Measurements from ENCODE around the gene FKBP9. TPM values are rescaled to one million over a fixed set of nuclear protein-coding genes. Genes with fewer than 3 reads are reported as not detected.
"Not testable (repeated sequence)": the region's sequence is repeated elsewhere in the genome, so short reads cannot be mapped to it uniquely, and the experiment has no call there.

FKBP9 gene
- total and polyA plus RNA-seq, 2 donors = 12.1 to 12.8 TPM

DNA sequence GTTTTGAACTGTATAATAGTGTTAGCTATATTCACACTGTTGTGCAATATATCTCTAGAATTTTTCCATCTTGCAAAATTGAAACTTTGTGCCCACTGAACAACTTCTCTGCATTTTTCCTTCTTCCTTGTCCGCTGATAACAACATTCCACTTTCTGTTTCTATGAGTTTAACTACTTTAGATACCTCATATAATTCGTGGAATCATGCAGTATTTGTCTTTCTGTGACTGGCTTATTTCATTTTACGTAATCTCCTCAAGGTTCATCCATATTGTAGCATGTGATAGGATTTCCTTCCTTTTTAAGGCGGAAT, 10.0 kb downstream of the FKBP9 start:
- not testable (repeated sequence) for H3K27me3 ChIP-seq (ENCODE audit: control insufficient read depth in 2 of 2, insufficient read depth in 1 of 2, low read length in 1 of 2); H3K9me3 ChIP-seq (ENCODE audit: control insufficient read depth in 2 of 2, insufficient read depth in 1 of 2, low read length in 1 of 2); H3K4me3 ChIP-seq (ENCODE audit: low read length in 2 of 2); H3K27ac ChIP-seq (ENCODE audit: low read depth in 1 of 2, low read length in 1 of 2); H3K36me3 ChIP-seq (ENCODE audit: control insufficient read depth in 2 of 2, insufficient read depth in 2 of 2, low read length in 1 of 2); H3K4me1 ChIP-seq (ENCODE audit: control insufficient read depth in 2 of 2, insufficient read depth in 2 of 2, low read length in 2 of 2); DNase-seq (ENCODE audit: low read depth in 6 of 9, low spot score in 9 of 9)
- whole genome bisulfite sequencing = 92% methylated on average over 4 of the region's 4 CpGs

DNA sequence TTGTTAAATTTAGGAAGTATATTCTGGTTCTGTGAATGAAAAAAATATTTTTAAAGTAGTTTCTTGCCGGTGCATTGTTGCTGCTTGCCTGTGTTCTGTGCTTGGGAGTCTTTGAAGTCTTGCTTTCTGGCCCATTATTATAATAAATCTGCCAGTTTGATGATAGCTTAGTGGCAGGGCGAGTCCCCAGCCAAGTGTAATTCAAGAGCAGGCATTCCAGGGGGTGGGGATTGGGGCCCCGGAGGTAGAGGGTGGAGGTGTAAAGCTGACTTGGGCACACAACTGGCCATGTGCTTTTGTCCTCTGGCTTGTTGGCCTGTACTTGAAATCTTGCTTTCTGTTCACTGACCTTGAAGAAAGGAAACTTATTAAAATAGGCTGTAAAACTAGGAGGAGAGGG, 14.7 kb downstream of the FKBP9 start:
- WGBS = 94% methylated on average over 2 of the region's 3 CpGs
- not testable (repeated sequence) for H3K4me3 ChIP-seq (ENCODE audit: low read length in 2 of 2); H3K4me1 ChIP-seq (ENCODE audit: control insufficient read depth in 2 of 2, insufficient read depth in 2 of 2, low read length in 2 of 2); H3K27ac ChIP-seq (ENCODE audit: low read depth in 1 of 2, low read length in 1 of 2); H3K9me3 ChIP-seq (ENCODE audit: control insufficient read depth in 2 of 2, insufficient read depth in 1 of 2, low read length in 1 of 2); H3K27me3 ChIP-seq (ENCODE audit: control insufficient read depth in 2 of 2, insufficient read depth in 1 of 2, low read length in 1 of 2); H3K36me3 ChIP-seq (ENCODE audit: control insufficient read depth in 2 of 2, insufficient read depth in 2 of 2, low read length in 1 of 2); DNase-seq (ENCODE audit: low read depth in 6 of 9, low spot score in 9 of 9)

DNA sequence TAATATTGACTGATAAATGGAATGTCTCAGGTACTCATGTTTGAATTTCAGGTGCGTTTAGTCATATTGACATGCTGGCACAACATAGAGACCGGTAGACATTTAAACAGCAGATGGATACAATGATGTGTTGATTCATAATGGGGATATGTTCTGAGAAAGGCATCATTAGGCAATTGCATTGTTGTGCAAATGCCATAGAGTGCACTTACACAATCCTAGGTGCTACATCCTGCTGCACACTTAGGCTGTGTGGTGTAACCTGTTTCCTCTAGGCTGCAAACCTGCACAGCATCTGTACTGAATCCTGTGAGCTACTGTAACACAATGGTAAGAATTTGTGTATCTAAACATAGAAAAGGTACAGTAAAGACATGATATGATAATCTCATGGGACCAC, 19.9 kb downstream of the FKBP9 start:
- not testable (repeated sequence) for DNase-seq (ENCODE audit: low read depth in 6 of 9, low spot score in 9 of 9); H3K27me3 ChIP-seq (ENCODE audit: control insufficient read depth in 2 of 2, insufficient read depth in 1 of 2, low read length in 1 of 2); H3K27ac ChIP-seq (ENCODE audit: low read depth in 1 of 2, low read length in 1 of 2); H3K4me3 ChIP-seq (ENCODE audit: low read length in 2 of 2); H3K9me3 ChIP-seq (ENCODE audit: control insufficient read depth in 2 of 2, insufficient read depth in 1 of 2, low read length in 1 of 2); H3K4me1 ChIP-seq (ENCODE audit: control insufficient read depth in 2 of 2, insufficient read depth in 2 of 2, low read length in 2 of 2); H3K36me3 ChIP-seq (ENCODE audit: control insufficient read depth in 2 of 2, insufficient read depth in 2 of 2, low read length in 1 of 2)
- 99% methylated on average over 2 of the region's 2 CpGs for WGBS

DNA sequence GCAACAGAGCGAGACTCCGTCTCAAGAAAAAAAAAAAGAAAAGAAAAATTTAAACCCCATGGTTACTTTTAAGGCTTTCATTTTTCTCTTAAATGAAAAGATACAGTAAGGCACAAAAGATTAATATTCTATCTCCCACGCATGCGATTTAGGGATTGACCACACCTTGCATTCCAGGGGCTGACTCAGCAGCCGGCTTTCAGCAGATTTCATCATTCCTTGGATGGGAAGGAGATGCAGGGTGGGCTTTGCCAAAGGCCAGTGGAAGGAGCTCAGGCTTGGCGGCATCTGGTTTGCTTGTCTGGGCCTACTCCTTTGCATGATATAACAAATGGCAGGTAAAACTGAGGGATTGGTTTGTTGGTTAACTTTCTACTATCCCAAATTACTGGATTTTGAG, 22.0 kb downstream of the FKBP9 start:
- not testable (repeated sequence) for H3K4me3 ChIP-seq (ENCODE audit: low read length in 2 of 2); DNase-seq (ENCODE audit: low read depth in 6 of 9, low spot score in 9 of 9); H3K4me1 ChIP-seq (ENCODE audit: control insufficient read depth in 2 of 2, insufficient read depth in 2 of 2, low read length in 2 of 2); H3K36me3 ChIP-seq (ENCODE audit: control insufficient read depth in 2 of 2, insufficient read depth in 2 of 2, low read length in 1 of 2); H3K27ac ChIP-seq (ENCODE audit: low read depth in 1 of 2, low read length in 1 of 2); H3K9me3 ChIP-seq (ENCODE audit: control insufficient read depth in 2 of 2, insufficient read depth in 1 of 2, low read length in 1 of 2); H3K27me3 ChIP-seq (ENCODE audit: control insufficient read depth in 2 of 2, insufficient read depth in 1 of 2, low read length in 1 of 2)
- WGBS = 96% methylated on average over 6 of the region's 6 CpGs

DNA sequence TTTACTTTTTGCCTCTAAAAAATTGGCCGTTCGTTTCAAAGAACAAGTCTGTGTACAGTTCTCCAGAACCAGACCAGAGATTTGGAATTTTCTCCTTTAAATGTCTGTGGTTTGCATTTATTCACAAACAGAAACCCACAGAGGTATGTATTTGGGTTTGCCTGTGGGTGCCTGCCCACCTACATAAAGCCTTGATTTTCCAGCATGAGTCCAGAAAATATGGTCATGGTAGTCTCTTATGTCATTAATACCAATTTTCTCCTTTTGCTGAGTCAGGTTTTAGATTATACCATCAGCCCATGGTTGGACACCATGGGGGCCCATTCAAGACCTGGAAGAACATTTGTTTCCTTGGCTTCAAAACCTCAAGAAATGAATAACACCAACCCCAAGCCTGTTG, 22.7 kb downstream of the FKBP9 start:
- WGBS = no CpG with 5 or more reads among the region's 2 CpGs
- not testable (repeated sequence) for H3K27me3 ChIP-seq (ENCODE audit: control insufficient read depth in 2 of 2, insufficient read depth in 1 of 2, low read length in 1 of 2); H3K9me3 ChIP-seq (ENCODE audit: control insufficient read depth in 2 of 2, insufficient read depth in 1 of 2, low read length in 1 of 2); H3K27ac ChIP-seq (ENCODE audit: low read depth in 1 of 2, low read length in 1 of 2); H3K36me3 ChIP-seq (ENCODE audit: control insufficient read depth in 2 of 2, insufficient read depth in 2 of 2, low read length in 1 of 2); H3K4me1 ChIP-seq (ENCODE audit: control insufficient read depth in 2 of 2, insufficient read depth in 2 of 2, low read length in 2 of 2); DNase-seq (ENCODE audit: low read depth in 6 of 9, low spot score in 9 of 9); H3K4me3 ChIP-seq (ENCODE audit: low read length in 2 of 2)

DNA sequence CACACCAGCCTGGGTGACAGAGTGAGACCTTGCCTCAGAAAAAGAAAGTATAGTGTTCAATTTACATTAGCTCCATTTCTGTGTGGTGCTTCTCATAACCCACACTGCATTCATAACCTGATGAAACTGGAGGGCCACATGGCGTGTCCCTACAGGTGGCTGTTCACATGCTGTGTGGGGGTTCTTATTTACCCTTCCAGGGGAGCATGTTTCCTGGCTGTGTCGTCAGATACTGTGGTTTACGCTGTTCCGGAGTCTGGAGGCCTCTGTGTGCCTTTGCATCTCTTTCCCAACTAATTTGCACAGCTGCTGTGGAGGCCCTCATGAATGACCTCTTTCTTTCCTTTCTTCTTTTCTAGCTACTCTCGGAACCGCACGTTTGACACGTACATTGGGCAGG, 30.9 kb downstream of the FKBP9 start:
- H3K27ac ChIP-seq (ENCODE audit: low read depth in 1 of 2, low read length in 1 of 2); H3K36me3 ChIP-seq (ENCODE audit: control insufficient read depth in 2 of 2, insufficient read depth in 2 of 2, low read length in 1 of 2); H3K27me3 ChIP-seq (ENCODE audit: control insufficient read depth in 2 of 2, insufficient read depth in 1 of 2, low read length in 1 of 2); H3K9me3 ChIP-seq (ENCODE audit: control insufficient read depth in 2 of 2, insufficient read depth in 1 of 2, low read length in 1 of 2); H3K4me3 ChIP-seq (ENCODE audit: low read length in 2 of 2): not testable (repeated sequence)
- DNase-seq (ENCODE audit: low read depth in 6 of 9, low spot score in 9 of 9) = peak in 2 of 9 donors; percentile 18 to 33
- 6% methylated on average over 7 of the region's 8 CpGs for WGBS
- peaks cover 0 to 12% of the 10 kb centered on the region in 2 donors for H3K4me1 ChIP-seq (ENCODE audit: control insufficient read depth in 2 of 2, insufficient read depth in 2 of 2, low read length in 2 of 2)

DNA sequence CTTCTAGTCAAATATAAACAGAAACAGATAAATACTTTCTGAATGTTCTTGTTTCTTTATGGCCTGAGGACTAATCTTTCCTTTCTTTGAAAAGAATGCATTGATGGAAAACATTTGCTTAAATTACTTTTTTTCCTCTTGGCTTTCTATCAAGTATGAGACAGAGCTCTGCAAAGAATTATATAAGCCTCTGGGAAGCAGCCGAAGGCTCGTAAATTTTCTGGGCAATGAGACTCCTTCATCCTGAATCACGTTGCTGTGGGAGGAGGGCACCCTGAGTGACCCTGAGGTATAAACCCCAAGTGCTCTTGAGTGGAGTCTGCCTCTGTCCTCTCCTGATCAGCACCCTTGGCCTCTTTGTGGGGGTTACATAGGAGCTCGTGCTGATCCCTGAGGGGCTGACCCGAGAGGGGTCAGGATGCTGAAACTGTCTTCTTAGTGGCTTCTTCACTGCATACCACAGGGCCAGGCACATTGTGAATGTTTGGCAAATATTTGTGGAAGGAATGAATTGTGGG, 33.9 kb downstream of the FKBP9 start:
- H3K9me3 ChIP-seq (ENCODE audit: control insufficient read depth in 2 of 2, insufficient read depth in 1 of 2, low read length in 1 of 2); DNase-seq (ENCODE audit: low read depth in 6 of 9, low spot score in 9 of 9); H3K4me3 ChIP-seq (ENCODE audit: low read length in 2 of 2); H3K36me3 ChIP-seq (ENCODE audit: control insufficient read depth in 2 of 2, insufficient read depth in 2 of 2, low read length in 1 of 2); H3K27me3 ChIP-seq (ENCODE audit: control insufficient read depth in 2 of 2, insufficient read depth in 1 of 2, low read length in 1 of 2); H3K27ac ChIP-seq (ENCODE audit: low read depth in 1 of 2, low read length in 1 of 2): not testable (repeated sequence)
- 45% methylated on average over 5 of the region's 5 CpGs for WGBS
- peaks cover 0 to 12% of the 10 kb centered on the region in 2 donors for H3K4me1 ChIP-seq (ENCODE audit: control insufficient read depth in 2 of 2, insufficient read depth in 2 of 2, low read length in 2 of 2)

DNA sequence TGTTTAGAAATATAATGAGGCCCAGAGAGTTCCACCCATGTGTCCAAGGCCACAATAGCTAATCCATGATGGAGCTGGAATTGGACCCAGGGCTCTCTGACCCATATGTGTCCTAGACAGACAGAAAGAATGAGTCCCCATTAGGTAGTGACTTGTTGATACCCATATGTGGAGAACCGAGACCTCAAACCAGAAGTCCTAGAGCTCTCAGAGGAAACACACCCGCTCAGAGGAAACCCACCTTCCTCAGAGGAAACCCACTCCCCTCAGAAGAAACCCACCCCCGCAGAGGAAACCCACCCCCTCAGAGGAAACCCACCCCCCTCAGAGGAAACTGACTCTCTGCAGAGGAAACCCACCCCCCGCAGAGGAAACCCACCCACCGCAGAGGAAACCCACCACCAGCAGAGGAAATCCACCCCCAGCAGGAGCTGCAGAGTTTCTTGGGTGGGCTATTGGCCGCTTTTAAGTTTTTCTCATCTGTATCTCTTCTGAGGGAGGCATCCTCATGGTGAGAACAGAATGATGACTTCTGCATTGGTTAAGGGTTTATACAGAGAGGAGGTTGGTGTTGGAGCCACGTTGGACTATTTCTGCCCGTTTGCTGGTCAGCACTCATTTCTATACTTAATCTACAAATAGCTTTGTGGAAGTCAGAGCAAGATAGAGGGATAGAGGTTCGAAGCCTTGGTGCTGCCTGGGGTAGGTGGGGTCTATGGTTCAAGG, 34.9 kb downstream of the FKBP9 start:
- not testable (repeated sequence) for H3K9me3 ChIP-seq (ENCODE audit: control insufficient read depth in 2 of 2, insufficient read depth in 1 of 2, low read length in 1 of 2); DNase-seq (ENCODE audit: low read depth in 6 of 9, low spot score in 9 of 9); H3K4me3 ChIP-seq (ENCODE audit: low read length in 2 of 2); H3K27me3 ChIP-seq (ENCODE audit: control insufficient read depth in 2 of 2, insufficient read depth in 1 of 2, low read length in 1 of 2); H3K27ac ChIP-seq (ENCODE audit: low read depth in 1 of 2, low read length in 1 of 2); H3K36me3 ChIP-seq (ENCODE audit: control insufficient read depth in 2 of 2, insufficient read depth in 2 of 2, low read length in 1 of 2)
- peaks cover 0 to 12% of the 10 kb centered on the region in 2 donors for H3K4me1 ChIP-seq (ENCODE audit: control insufficient read depth in 2 of 2, insufficient read depth in 2 of 2, low read length in 2 of 2)
- 6% methylated on average over 9 of the region's 9 CpGs for WGBS

DNA sequence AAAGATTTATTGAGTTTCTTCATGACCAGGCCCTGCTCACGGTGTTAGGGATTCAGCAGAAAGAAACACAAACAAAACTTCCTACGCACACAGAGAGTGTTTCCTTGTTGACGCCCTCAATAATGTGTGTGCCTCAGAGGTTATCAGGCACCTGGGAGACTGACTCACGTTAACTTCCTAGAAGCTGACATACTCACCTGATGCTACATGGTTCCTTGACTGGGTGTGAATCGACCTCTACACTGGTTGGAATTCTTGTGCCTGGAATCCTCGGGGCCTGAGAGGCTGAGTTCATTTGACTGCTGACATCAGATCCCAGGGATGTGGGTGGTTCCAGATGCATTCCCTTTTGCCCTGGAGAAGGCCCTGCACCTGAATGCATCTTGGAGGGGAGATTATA, 35.5 kb downstream of the FKBP9 start:
- H3K4me3 ChIP-seq (ENCODE audit: low read length in 2 of 2); H3K27ac ChIP-seq (ENCODE audit: low read depth in 1 of 2, low read length in 1 of 2); H3K27me3 ChIP-seq (ENCODE audit: control insufficient read depth in 2 of 2, insufficient read depth in 1 of 2, low read length in 1 of 2); DNase-seq (ENCODE audit: low read depth in 6 of 9, low spot score in 9 of 9); H3K36me3 ChIP-seq (ENCODE audit: control insufficient read depth in 2 of 2, insufficient read depth in 2 of 2, low read length in 1 of 2); H3K9me3 ChIP-seq (ENCODE audit: control insufficient read depth in 2 of 2, insufficient read depth in 1 of 2, low read length in 1 of 2): not testable (repeated sequence)
- 42% methylated on average over 6 of the region's 6 CpGs for WGBS
- H3K4me1 ChIP-seq (ENCODE audit: control insufficient read depth in 2 of 2, insufficient read depth in 2 of 2, low read length in 2 of 2) = peaks cover 0 to 12% of the 10 kb centered on the region in 2 donors

All from thymus (tissue), 11 donors.